Activated CD4-positive, alpha-beta T cell treated with anti-CD3 and anti-CD28 coated beads, Interleukin-2, amount 50 U/mL, for 24 hours (primary cell): Measurements from ENCODE around the gene PRKAG2.

Experiments used
- DNase-seq, 2 donors: peaks; one replicate each; pipeline ENCODE4 v3.0.0-alpha.2; 2020; ENCODE audit warnings: low read depth in 1 of 2, low spot score in 1 of 2

PRKAG2 gene

DNA sequence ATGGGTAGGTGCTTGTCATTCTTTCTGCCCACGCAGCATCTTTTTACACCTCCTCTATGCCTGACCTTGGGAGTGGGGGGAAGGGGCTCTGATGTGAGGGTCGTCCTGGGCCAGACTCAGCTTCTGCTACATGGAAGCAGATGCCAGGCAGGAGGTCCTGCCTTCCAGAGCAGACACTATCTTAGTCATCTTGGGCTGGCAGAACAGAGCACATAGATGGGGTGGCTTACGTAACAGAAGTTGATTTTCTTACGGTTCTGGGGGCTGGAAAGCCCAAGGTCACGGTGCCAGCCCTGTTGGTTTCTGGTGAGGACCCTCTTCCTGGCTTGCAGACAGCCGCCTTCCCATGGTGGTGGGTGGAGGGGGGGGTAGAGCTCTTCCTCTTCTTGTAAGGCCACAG, 159.0 kb downstream of the PRKAG2 start:
- DNase-seq: no peak

DNA sequence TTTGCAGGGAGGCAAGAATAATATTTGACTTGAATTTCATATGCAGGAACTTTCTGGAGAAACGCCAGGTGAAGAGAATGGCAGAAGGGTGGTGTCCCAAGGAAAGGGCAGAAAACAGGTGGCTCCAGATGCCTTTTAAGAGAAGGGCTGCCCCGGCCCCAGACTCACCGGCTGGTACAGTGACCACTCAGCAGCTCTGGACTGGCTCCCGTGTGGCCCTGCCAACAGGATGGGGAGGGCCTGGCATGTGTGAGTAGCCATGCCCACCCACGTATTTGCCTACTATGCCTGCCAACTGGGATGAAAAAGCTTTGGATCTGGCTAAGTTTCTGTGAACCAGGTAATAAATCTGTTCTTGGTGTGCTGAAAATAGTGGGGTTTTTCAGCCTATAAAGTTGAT, 159.5 kb downstream of the PRKAG2 start:
- DNase-seq: no peak

DNA sequence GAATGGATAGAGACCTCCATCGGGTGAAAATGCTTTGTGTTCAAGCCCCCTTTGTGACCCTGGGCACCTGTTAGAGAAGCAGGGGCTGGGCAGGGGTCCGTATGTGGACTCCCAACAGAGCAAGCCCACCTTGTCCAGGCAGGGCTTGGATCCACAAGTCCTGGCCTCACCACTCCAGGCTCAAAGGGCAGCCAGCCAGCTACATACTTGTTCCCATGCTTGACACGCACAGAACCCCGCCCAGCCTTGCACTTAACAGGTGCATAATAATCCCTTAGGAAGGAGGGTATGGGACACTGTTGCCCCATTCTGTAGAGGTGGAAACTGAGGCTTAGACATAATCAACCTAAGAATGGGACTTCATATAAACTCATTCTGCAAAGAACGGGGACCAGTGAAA, 160.6 kb downstream of the PRKAG2 start:
- no peak for DNase-seq

DNA sequence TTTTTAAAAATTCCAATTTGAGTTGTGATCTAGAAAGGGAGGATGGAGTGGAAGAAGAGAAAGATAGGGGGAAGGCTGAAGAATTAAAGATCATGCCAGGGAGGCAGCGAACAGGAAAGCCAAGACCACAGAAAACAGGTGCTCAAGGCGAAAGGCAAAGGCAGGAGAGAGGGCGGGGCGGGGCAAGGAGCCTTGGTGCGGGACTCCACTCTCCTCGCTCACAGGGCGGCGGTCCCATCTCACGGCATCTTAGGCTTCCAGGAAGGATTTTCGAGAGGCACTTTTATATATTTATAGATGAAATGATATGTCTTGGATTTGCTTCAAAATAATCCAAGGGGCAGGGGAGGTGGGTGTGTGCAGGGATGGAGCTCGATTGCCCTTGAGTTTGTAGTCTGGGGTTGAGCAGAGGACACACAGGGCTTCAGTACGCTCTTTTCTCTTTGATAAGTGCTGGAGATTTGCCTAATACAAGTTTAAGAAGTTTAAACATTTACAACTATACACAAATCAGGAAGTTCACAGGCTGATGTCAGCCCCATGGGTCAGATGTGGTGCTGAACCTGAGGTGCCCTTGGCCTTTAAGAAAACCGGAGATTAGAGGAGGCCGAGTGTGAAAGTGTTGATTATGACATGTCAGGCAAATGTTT, 161.1 kb downstream of the PRKAG2 start:
- DNase-seq: no peak

DNA sequence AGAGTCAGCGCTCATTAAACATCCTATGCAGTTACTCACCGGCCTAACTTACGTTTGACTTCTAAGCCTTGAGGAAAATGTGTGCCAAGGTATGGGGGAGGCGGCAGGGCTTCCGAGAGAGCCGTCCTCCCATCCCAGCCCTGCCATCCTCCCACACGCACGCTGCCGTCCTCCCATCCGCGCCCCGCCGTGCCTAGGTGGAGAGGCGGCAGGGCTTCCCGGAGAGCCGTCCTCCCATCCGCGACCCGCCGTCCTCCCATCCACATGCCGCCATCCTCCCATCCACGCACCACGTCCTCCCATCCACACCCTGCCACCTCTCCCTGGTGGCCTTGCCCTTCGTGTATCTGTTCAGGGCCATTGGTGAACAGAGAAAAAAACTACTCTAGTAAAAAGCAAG, 162.7 kb downstream of the PRKAG2 start:
- no peak for DNase-seq

- no peak for DNase-seq
These were observed 164.1 kb downstream of the PRKAG2 start for GRCh38 chr7:151712810-151713125.

GRCh38 chr7:151711906-151712809, 164.8 kb downstream of the PRKAG2 start:
- DNase-seq: no peak

DNA sequence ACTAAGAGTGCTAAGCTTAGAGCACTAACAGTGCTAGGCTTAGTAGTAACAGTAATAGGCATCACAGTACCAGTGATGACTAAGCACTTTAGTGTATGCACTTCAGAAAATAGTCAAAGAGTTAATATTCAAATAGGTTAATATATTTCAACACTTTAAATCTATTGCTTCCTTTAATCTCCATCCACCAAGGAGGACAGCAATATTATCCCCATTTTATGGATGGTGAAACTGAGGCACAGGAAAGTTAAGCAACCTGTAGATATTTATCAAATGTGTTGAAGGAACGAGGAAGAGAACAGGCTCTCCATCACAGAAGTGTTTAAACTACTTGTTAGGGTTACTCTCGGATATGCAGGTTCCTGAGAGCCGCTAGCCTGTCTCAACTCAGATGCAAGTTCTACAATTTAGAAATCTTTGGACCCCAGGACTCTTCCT, 165.5 kb downstream of the PRKAG2 start:
- DNase-seq: no peak

- no peak for DNase-seq
These were observed 166.1 kb downstream of the PRKAG2 start for GRCh38 chr7:151710646-151711434.

DNA sequence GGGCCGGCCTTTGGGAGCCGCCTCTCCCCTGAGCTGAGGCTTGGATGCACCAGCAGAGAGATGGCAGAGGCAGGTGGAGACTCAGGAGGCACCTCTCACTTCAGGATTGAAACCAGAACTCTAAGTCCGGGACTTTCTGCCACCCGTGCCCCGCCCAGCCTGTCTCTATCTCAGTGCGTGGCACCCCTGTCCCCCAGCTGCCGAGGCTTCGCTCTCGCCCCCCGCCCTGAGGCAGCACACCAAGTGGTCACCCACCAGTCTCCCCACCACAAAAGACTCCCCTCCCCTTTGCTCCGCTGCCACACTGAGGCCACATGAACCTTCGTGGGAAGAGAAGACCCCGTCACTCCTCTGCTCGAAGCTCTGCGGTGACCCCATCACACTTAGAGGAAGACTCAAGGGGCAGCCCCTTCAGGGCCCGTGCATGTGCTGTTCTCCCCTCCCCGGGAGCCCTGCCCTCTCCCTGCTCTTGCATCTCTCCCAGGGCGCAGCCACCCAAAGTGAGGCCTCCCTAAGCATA, 166.7 kb downstream of the PRKAG2 start:
- DNase-seq: no peak

DNA sequence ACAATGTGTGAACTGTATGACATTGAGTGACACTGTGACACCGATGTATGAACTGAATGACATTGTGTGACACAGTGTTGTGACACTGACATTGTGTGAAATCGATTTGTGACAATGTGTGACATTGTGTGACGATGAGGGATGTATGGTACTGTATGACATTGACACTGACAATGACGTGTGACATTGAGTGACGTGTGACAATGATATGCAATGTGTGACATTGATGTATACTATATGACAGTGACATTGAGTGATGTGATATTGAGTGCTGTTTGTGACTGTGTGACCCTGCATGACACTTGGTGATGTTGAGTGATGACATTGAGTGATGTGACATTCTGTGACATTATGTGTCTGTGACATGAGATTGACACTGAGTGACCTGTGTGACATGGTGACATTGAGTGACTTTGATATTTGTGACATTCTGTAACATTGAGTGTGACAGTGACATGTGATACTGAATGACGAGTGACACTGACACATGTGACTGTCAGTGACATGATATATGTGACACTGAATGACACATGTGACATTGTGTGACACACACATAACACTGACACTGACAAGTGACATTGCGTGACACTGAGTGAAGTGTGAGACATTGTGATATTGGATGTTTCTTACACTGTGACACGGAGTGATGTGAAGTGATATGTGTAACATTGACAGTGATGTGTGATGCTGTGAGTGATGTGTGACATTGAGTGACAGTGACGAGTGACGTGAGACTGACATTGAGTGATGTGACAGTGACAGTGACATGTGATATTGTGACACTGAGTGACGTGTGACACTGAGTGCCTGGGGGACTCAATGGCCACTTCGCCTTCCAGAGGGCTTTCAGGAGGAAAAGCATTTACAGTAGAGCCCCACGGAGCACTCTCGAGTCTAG, 167.5 kb downstream of the PRKAG2 start:
- DNase-seq: no peak

- DNase-seq: no peak
These were observed 168.3 kb downstream of the PRKAG2 start for GRCh38 chr7:151708610-151709009.

- no peak for DNase-seq
These were observed 169.2 kb downstream of the PRKAG2 start for GRCh38 chr7:151707757-151708156.

DNA sequence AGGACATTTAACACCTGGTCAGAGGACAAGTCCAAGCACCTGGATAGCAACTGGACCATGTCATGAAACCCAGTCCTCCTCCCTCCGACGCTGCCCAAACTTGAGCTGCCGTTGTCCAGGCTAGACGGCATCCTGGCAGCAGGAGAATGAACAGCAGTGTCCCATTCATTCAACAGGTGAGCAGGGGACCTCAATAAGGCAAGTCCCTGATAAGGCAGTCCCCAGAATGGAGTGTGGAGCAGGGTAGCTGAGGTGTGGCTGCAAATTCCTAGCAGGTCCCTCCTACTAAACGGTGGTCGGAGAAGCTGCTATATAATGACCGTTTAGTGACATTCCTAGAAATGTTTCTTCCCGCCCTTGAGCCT, 169.8 kb downstream of the PRKAG2 start:
- no peak for DNase-seq

DNA sequence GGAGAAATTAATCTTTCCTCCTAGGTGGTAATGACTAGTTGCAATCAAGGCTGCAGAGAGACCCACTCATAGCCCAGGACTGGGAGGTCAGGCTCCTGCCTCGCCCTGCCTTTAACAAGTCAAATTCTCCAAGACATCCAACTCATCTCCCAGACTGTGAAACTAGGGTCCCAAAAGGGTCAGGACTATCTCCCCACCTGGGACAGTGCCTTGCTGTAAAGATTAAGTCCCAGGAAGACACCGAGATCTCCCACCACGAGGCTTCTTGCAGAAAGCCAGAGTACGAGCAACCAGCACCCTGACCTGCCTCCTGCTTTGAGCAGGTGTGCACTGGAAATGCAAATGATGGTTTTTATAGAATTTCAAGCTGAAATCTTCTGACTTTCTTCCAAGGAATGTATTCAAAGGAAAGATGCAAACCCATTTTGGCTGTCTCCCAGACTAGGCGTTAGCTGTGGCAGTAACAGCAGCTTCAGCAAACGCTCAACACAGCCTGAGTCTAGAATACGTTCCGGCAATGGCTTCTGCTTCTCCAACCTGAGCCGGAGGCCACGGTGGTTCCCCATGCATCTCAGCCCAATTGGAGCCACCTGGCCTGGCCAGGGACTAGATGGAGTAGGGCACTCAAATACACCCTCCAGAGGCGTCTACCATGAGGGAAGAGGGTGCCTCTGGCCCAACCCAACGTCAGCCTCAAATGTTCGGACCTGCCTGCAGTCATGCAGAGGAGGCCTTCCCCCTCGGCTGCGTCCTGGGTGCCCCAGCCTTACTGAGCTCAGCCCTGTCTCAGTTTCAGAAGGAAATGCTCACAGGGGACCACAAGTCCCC, 170.4 kb downstream of the PRKAG2 start:
- no peak for DNase-seq

DNA sequence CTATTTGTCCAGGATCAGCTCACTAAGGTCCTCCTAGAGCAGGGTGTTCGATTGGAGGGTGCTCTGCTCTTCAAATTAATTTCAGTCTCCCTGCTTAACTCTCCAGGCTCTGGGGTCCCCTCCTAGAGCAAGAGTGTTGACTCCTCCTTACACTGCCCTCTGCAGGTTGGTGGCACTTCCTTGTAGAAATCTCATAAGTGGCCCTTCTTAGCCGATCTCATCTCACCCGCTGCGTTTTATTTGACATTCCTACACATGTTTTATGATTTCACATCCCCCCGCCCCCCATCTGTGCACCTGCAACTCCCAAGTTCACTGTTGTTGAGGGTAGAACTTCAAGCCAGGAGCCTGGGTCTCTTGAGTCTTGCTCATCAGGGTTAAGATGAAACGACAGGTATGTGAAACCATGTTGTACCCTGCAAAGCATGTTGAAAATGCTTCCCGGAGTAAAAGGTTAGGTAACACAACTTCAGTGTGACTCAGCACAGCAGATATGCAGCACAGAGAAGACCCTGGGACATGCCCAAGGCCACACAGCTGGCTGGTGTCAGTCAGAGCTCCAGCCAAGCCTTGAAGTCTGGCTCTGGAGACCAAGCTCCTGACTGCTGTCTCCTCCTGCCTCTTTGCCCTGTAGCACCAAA, 171.2 kb downstream of the PRKAG2 start:
- no peak for DNase-seq

- DNase-seq: no peak
These were observed 171.8 kb downstream of the PRKAG2 start for GRCh38 chr7:151704960-151705635.

- no peak for DNase-seq
These were observed 172.5 kb downstream of the PRKAG2 start for GRCh38 chr7:151704299-151704959.
